SW 1271 (cell line): ENCODE data around the gene CA14.
"Not testable (repeated sequence)": the region's sequence is repeated elsewhere in the genome, so short reads cannot be mapped to it uniquely, and the experiment has no call there.

Experiments used
- DNase-seq, 2 experiments: peaks; one replicate each; lab custom pipeline; 2025; lab: John Stamatoyannopoulos, UW

CA14 gene

GRCh38 chr1:150257624-150258585, at the start of gene CA14:
TSS of gene CA14 (plus strand) at chr1:150257774. CDS start at chr1:150258129, 355 bp downstream.
- no peak for DNase-seq

GRCh38 chr1:150208460-150208859, 49.1 kb upstream of the CA14 start:
- DNase-seq, result not testable (repeated sequence)

DNA sequence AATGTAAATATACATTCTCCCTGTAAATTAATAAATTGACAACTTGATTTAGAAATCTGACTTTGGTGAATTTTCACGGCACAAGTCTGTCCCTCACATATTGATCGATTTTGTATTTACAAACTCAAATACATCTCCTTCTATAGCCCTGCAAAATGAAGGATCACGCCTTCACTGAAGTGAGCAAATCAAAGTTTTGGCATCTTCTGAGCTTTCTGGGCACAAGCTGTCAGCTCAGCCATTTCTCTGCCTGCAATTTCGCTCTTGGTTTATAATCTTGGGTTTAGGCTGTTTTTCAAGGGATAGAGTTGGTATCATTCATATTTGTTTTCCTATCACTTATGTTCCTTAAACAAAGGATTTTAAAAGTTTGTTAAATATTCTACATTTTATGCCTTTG, 47.5 kb upstream of the CA14 start:
- DNase-seq, result no peak

GRCh38 chr1:150210706-150211105, 46.9 kb upstream of the CA14 start:
- DNase-seq, result no peak

DNA sequence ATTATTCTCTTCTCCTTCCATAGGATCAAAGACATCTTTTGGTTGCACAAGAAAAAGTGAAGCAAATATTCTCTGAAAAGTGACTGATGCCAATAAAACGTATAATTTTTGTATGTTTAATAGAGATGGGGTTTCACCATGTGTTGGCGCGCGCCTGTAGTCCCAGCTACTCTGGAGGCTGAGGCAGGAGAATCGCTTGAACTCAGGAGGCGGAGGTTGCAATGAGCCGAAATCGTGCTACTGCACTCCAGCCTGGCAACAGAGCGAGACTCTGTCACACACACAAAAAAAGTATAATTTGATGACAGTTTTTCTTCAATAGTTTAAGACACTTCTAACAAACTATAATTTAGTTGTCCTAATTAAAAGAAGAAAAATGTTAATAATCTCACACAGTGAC, 45.5 kb upstream of the CA14 start:
- DNase-seq, result no peak

GRCh38 chr1:150213170-150214098, 44.1 kb upstream of the CA14 start:
- DNase-seq, result peak in 1 of 2 experiments; percentile 35

- DNase-seq, result not testable (repeated sequence)
Observed at GRCh38 chr1:150214099-150214756, 43.3 kb upstream of the CA14 start.

DNA sequence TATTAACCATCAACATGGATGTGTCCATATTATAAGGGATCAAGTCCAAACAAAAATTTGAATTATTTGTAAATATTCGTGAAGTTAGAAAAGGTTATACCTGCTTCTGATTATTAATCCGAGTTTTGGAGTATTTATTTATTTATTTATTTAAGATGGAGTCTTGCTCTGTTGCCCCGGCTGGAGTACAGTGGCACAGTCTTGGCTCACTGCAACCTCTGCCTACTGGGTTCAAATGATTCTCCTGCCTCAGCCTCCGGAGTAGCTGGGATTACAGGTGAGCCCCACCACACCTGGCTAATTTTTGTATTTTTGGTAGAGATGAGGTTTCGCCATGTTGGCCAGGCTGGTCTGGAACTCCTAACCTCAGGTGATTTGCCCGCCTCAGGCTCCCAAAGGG, 41.7 kb upstream of the CA14 start:
- DNase-seq, result not testable (repeated sequence)

DNA sequence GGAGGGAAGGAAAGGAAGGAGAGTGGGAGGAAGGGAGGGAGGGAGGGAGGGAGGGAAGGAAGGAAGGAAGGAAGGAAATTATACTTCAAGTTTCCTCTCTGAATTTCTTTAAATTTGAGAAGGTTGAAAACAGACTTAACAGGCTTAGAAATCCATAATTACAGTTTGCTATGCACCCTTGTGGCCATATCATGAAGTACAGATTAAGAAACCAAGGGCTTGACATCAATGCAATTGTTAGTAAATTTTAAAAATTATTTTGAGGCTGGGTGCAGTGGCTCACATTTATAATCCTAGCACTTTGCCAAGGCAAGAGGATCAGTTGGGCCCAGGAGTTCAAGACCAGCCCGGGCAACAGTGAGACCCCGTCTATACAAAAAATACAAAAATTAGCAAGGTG, 36.0 kb upstream of the CA14 start:
- peak in 1 of 2 experiments; percentile 15 for DNase-seq

- DNase-seq, result no peak
Observed at GRCh38 chr1:150224983-150225382, 32.6 kb upstream of the CA14 start.

- DNase-seq, result no peak
Observed at GRCh38 chr1:150225546-150225945, 32.0 kb upstream of the CA14 start.

- DNase-seq, result no peak
Observed at GRCh38 chr1:150226486-150226885, 31.1 kb upstream of the CA14 start.

GRCh38 chr1:150227228-150227627, 30.3 kb upstream of the CA14 start:
- DNase-seq, result no peak

DNA sequence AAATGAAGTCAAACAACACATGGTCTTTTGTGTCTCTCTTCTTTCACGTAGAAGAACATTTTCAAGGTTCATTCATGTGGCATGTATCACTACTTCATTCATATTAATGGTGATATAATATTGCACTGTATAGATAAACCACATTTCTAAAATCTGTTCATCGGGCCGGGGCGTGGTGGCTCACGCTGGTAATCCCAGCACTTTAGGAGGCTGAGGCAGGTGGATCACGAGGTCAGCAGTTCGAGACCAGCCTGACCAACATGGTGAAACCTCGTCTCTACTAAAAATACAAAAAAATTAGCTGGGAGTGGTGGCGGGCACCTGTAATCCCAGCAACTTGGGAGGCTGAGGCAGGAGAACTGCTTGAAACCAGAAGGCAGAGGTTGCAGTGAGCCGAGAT, 29.3 kb upstream of the CA14 start:
- not testable (repeated sequence) for DNase-seq

GRCh38 chr1:150232921-150233320, 24.7 kb upstream of the CA14 start:
- not testable (repeated sequence) for DNase-seq

DNA sequence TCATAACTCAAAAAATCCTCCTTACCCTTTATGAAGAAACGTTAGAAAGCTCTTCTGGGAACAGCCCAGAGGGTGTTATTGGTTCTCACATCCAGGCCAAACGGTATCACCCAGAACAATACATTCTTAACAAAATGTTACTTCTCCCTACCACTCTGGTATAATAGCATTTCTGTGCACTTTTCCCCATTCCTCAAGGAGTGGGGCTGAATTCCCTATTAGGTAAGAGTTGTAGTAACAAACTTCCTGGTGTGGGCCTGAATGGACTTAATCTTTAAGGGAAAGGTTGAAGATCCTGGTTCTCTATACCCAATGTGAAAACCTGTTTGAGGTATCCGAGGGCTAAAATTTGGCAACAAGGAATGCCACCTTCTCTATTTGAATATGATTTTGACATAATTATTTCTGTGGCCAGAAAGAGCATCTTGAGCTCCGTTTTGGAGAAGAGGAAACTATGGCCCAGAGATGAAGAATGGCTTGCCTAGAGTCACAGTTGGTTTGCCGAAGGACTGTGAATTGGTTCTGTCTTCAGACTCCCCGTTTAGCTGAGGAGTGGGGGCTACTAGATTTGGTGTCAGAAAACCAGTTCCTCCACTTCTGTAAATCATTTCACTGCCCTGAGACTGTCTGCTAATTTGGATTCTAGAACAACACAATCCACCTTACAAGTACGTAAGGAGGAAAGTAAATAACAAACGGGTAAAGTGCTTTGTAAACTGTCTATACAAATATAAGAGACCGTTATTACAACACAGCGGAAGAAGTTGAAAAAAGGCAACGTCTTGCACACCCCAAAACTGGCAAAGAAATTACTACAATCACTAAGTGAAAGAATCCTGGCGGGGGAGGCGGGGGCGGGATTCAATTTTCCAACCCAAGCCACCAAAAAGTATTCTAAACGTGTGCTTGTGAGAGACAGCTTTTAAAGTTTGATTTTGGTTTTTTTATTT, 23.9 kb upstream of the CA14 start:
- no peak for DNase-seq

- no peak for DNase-seq
Observed at GRCh38 chr1:150234309-150234565, 23.3 kb upstream of the CA14 start.

DNA sequence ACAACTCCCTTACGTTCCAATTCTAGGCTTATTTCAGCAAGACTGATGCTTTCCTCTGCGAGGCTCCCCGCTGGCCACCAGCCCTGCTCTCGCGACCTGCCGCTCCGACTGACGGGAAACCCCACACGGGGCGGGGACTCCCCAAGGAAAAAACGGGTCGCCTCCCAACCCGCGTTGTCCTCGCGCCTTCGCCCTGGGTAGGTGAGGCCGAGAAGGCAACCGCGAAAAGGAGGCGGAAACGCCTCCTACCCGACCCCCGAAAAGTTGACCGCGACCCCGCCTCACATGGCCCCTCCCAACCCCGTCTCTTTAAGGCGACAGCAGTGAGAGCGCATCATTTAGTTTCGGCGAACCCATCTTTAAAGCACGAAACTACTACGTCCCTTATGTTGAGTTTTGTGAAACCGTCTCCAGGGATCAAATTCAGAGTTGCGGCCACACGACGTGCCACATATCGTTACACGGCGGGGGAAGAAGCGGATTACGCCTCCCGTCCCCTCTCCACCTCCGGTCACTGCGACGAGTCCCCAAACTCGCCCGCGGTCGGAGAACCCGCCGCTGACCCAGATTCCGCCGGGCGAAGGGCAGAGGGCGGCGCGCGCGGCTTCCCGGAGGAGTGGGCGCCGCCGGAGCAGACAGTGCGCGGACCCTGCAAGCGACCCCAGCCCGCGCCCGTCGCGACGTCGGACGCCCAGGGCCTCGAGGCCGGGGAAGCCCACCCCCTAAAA, 22.8 kb upstream of the CA14 start:
- DNase-seq, result peak; percentile 37 to 67

- no peak for DNase-seq
Observed at GRCh38 chr1:150235294-150235851, 22.2 kb upstream of the CA14 start.
